Esophagus squamous epithelium (tissue), 5 donors: Measurements from ENCODE around the gene LMX1B. TPM values are rescaled to one million over a fixed set of nuclear protein-coding genes. Genes with fewer than 3 reads are reported as not detected.

Source experiments
- DNase-seq: peaks from one replicate; lab custom pipeline; 2025; lab: John Stamatoyannopoulos, UW
- H3K27ac ChIP-seq, 4 donors: fragments of 200-600 bp; sonication (generic); one replicate each; pipeline ENCODE4 v1.5.1; 2016 to 2019; ENCODE audit warnings: mild to moderate bottlenecking in 1 of 4
- H3K27me3 ChIP-seq, 4 donors: fragments of 200-600 bp; sonication (generic); 1 replicate in 3 of 4; 2 replicates in 1 of 4; pipeline versions ENCODE4 v1.5.1 to v1.6.0; 2017 to 2021; ENCODE audit warnings: antibody characterized with exemption in 1 of 4
- H3K36me3 ChIP-seq, 3 donors: fragments of 200-600 bp; sonication (generic); one replicate each; pipeline ENCODE4 v1.5.1; 2016 to 2019
- H3K4me1 ChIP-seq, 3 donors: fragments of 200-600 bp; sonication (generic); one replicate each; pipeline ENCODE4 v1.5.1; 2017 to 2019
- H3K4me3 ChIP-seq, 4 donors: fragments of 200-600 bp; sonication (generic); 1 replicate in 3 of 4; 2 replicates in 1 of 4; pipeline ENCODE4 v1.5.1; 2016 to 2019; ENCODE audit warnings: mild to moderate bottlenecking in 2 of 4, moderate library complexity in 1 of 4
- H3K9me3 ChIP-seq, 3 donors: fragments of 200-600 bp; sonication (generic); one replicate each; pipeline ENCODE4 v1.5.1; 2016 to 2019
- CTCF ChIP-seq, 6 experiments: fragments of 450-650 bp in 4 of 6; fragments of 200-600 bp in 2 of 6; sonication (generic) in 2 of 6; IDR thresholded peaks; one replicate each; pipeline ENCODE4 v1.5.1; 2016 to 2019; ENCODE audit warnings: antibody characterized with exemption in 6 of 6, mild to moderate bottlenecking in 4 of 6, moderate library complexity in 4 of 6
- POLR2A ChIP-seq, 4 donors: fragments of 450-650 bp; IDR thresholded peaks; one replicate each; pipeline ENCODE4 v1.6.1; 2017; ENCODE audit warnings: antibody characterized with exemption in 4 of 4, mild to moderate bottlenecking in 4 of 4, moderate library complexity in 3 of 4
- WGBS, 2 donors: methylation state at CpG; one replicate each; pipeline ENCODE4 v1.1.5; 2018; 5-methylcytosine and 5-hydroxymethylcytosine counted together
- intact Hi-C: fragments of 100-400 bp; cut with DNase I; formaldehyde crosslinking; loops from one replicate; pipeline ENCODE4 v1.15.0; 2022
- total RNA-seq, 4 donors: library from RNA; depleted of rRNA; stranded (reverse); fragments of >200 nt; gene quantifications; one replicate each; pipeline ENCODE4 v1.1.0, GENCODE V29; 2016
- donor health status: DM: yes; HTN: yes; CAD: no.

The LMX1B gene
- total RNA-seq, 4 donors from 2014 or later: 0.23 TPM; not detected in 3

GRCh38 chr9:126612813-126613641 is 701 bp upstream of the LMX1B start:
- no peaks in the 10 kb centered on the region for H3K36me3 ChIP-seq
- peak overlapping the region in 3 of 4 donors; percentile 12 to 61 (median 36) for H3K4me3 ChIP-seq
- TF ChIP-seq CTCF (IDR thresholded peaks at IDR 0.05): no peak
- TF ChIP-seq POLR2A (IDR thresholded peaks at IDR 0.05): no peak
- 1 to 3% methylated on average over 12 to 17 of the region's 68 CpGs for WGBS, 2 donors
- H3K9me3 ChIP-seq: no peaks in the 10 kb centered on the region
- no peak overlapping the region for H3K27ac ChIP-seq
- intact Hi-C loops: loop anchor here (5.0 kb wide), 1 partner anchor 169 kb away; no protein-coding TSS in a partner anchor
- DNase-seq: no peak
- H3K27me3 ChIP-seq: peaks cover 32 to 99% (median 40%) of the 10 kb centered on the region in 4 donors
- H3K4me1 ChIP-seq: peaks cover 30 to 55% (median 40%) of the 10 kb centered on the region in 3 donors

- H3K4me1 ChIP-seq: peaks cover 30 to 66% (median 40%) of the 10 kb centered on the region in 3 donors
- no peaks in the 10 kb centered on the region for H3K36me3 ChIP-seq
- no CpG with 5 or more reads among the region's 64 CpGs for WGBS, 2 donors
- no peaks in the 10 kb centered on the region for H3K9me3 ChIP-seq
- no peak overlapping the region for H3K27ac ChIP-seq
- intact Hi-C loops: loop anchor here (5.0 kb wide), 1 partner anchor 168 kb away; no protein-coding TSS in a partner anchor
- H3K4me3 ChIP-seq: peak overlapping the region in 2 of 4 donors; percentile 36 to 61
- no peak for DNase-seq
- peaks cover 32 to 99% (median 48%) of the 10 kb centered on the region in 4 donors for H3K27me3 ChIP-seq
- no peak for TF ChIP-seq POLR2A (IDR thresholded peaks at IDR 0.05)
- no peak for TF ChIP-seq CTCF (IDR thresholded peaks at IDR 0.05)
Measured at GRCh38 chr9:126614088-126614454, 343 bp downstream of the LMX1B start.

- peaks cover 30 to 66% (median 40%) of the 10 kb centered on the region in 3 donors for H3K4me1 ChIP-seq
- peak overlapping the region in 2 of 4 donors; percentile 36 to 61 for H3K4me3 ChIP-seq
- H3K27ac ChIP-seq: no peak overlapping the region
- DNase-seq: no peak
- WGBS, 2 donors: 8 to 14% methylated on average over 9 to 19 of the region's 65 CpGs
- peaks cover 32 to 99% (median 50%) of the 10 kb centered on the region in 4 donors for H3K27me3 ChIP-seq
- intact Hi-C loops: loop anchor here (5.0 kb wide), 1 partner anchor 168 kb away; no protein-coding TSS in a partner anchor
- H3K9me3 ChIP-seq: no peaks in the 10 kb centered on the region
- TF ChIP-seq POLR2A (IDR thresholded peaks at IDR 0.05): no peak
- no peak for TF ChIP-seq CTCF (IDR thresholded peaks at IDR 0.05)
- no peaks in the 10 kb centered on the region for H3K36me3 ChIP-seq
Measured at GRCh38 chr9:126614455-126615244, 922 bp downstream of the LMX1B start.

DNA sequence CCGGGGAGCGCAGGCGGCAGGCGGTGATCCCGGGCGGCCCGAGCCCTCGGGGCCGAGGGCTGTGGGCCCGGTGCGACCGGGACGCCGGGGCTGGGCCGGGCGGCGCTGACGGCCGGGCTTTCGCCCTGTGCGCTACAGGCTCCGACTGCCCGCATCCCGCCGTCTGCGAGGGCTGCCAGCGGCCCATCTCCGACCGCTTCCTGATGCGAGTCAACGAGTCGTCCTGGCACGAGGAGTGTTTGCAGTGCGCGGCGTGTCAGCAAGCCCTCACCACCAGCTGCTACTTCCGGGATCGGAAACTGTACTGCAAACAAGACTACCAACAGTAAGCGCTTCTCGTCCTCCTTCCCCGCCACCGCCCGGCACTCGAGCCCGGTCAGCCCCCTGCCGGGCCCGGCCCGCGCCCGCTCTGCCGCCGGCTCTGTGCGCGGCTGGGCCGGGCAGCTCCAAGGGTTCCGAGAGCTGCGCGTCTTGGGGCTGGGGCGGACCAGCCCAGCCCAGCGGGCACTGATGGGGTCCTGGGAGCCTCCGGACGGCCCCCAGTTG is 1.6 kb downstream of the LMX1B start:
- intact Hi-C loops: no loop called here

More for the DNA sequence above, 1.6 kb downstream of the LMX1B start:
- Histone ChIP-seq H3K4me1 (peaks cover 29 to 61% (median 40%) of the 10 kb centered on the region in 3 donors), H3K4me3 (peak overlapping the region in 2 of 4 donors; percentile 5 to 61), H3K9me3 (no peaks in the 10 kb centered on the region), H3K27me3 (peaks cover 27 to 99% (median 48%) of the 10 kb centered on the region in 4 donors), H3K36me3 (no peaks in the 10 kb centered on the region), H3K27ac (no peak overlapping the region)
- DNase-seq: no peak
- TF ChIP-seq POLR2A (IDR thresholded peaks at IDR 0.05): no peak
- no peak for TF ChIP-seq CTCF (IDR thresholded peaks at IDR 0.05)
- WGBS, 2 donors: no CpG with 5 or more reads among the region's 62 CpGs
